HepG2 (cell line): ENCODE measurements around the gene SCRG1. TPM values are rescaled to one million over a fixed set of nuclear protein-coding genes. Genes with fewer than 3 reads are reported as not detected.
A peak's percentile ranks its signal among the peaks of the same experiment; 100 is the strongest.

Experiments used
- ATAC-seq: fragments of 200-7000 bp; cut with Tn5 transposase; 3 replicates; pipeline ENCODE4 v1.9.1; 2020; ENCODE audit warnings: mild to moderate bottlenecking, moderate library complexity
- BruUV-seq: library from RNA; stranded (reverse); fragments of 400-500 nt; replicated peaks from 2 replicates; lab custom pipeline; 2021; lab: Mats Ljungman, UMichigan
- CTCF ChIA-PET: fragments of 300-600 bp; formaldehyde crosslinking; extraction: SDS; loops from one replicate; lab custom pipeline; 2021; ENCODE audit warnings: low total read pairs, inconsistent platforms, low intra/inter-chr PET ratio; lab: Yijun Ruan, JAX
- POLR2A ChIA-PET: fragments of 350-600 bp; sonication (Branson Sonifier 250); formaldehyde crosslinking; loops from one replicate; lab custom pipeline; 2020; ENCODE audit warnings: antibody characterized with exemption, inconsistent platforms; lab: Yijun Ruan, JAX
- DNase-seq: peaks from one replicate; pipeline ENCODE4 v3.0.0-alpha.2; 2015; ENCODE audit warnings: low spot score
- FAIRE-seq: peaks from 3 replicates; lab custom pipeline; 2011; peaks lifted over from hg19 to GRCh38; lab: Jason Lieb, UNC
- H2AFZ ChIP-seq: one replicate; pipeline ENCODE4 v1.6.1; 2011; ENCODE audit warnings: low read length, inconsistent platforms
- H3K27ac ChIP-seq: fragments of 300-600 bp; 3 replicates; pipeline ENCODE4 v1.8.0; 2011; ENCODE audit warnings: mixed run types, mild to moderate bottlenecking, mixed read lengths, low read length, inconsistent platforms; ENCODE audit not compliant: insufficient read depth; ENCODE audit errors: extremely low read length
- H3K27me3 ChIP-seq, 2 experiments: fragments of 200-600 bp in 1 of 2; 2 replicates in 1 of 2; 3 replicates in 1 of 2; pipeline versions ENCODE4 v1.6.0 to v1.8.0; 2011; ENCODE audit warnings: low read length in 2 of 2, mild to moderate bottlenecking in 2 of 2, moderate library complexity in 2 of 2, inconsistent platforms in 1 of 2; ENCODE audit not compliant: insufficient read depth in 2 of 2, control insufficient read depth in 1 of 2
- H3K36me3 ChIP-seq, 2 experiments: fragments of 200-600 bp in 1 of 2; replicated peaks in 1 of 2; 2 replicates in 1 of 2; 3 replicates in 1 of 2; pipeline versions ENCODE4 v1.5.1 to v1.8.0; 2011; ENCODE audit warnings: low read length in 2 of 2, inconsistent platforms in 1 of 2; ENCODE audit not compliant: insufficient read depth in 2 of 2, control insufficient read depth in 1 of 2
- H3K4me1 ChIP-seq: 2 replicates; pipeline ENCODE4 v1.5.1; 2012; ENCODE audit warnings: low read length, inconsistent platforms; ENCODE audit not compliant: insufficient read depth
- H3K4me2 ChIP-seq: 2 replicates; pipeline ENCODE4 v1.6.0; 2011; ENCODE audit warnings: low read depth, low read length, inconsistent platforms
- H3K4me3 ChIP-seq, 3 experiments: fragments of 200-600 bp in 1 of 3; sonication (generic), shearing (Covaris generic) in 1 of 3; replicated peaks in 1 of 3; 2 replicates each; pipeline ENCODE4 v1.5.1; 2011 to 2016; ENCODE audit warnings: low read length in 3 of 3, inconsistent platforms in 2 of 3, low read depth in 2 of 3, mild to moderate bottlenecking in 2 of 3, control low read depth in 1 of 3, mixed read lengths in 1 of 3; ENCODE audit not compliant: insufficient read depth in 1 of 3
- H3K79me2 ChIP-seq: one replicate; pipeline ENCODE4 v1.6.1; 2011; ENCODE audit warnings: low read length, inconsistent platforms; ENCODE audit not compliant: insufficient read depth
- H3K9ac ChIP-seq: 2 replicates; pipeline ENCODE4 v1.6.0; 2011; ENCODE audit warnings: mild to moderate bottlenecking, low read depth, low read length, inconsistent platforms; ENCODE audit not compliant: insufficient read depth
- H3K9me3 ChIP-seq: 2 replicates; pipeline ENCODE4 v1.5.1; 2012; ENCODE audit warnings: mild to moderate bottlenecking, low read length
- H4K20me1 ChIP-seq: 2 replicates; pipeline ENCODE4 v1.6.0; 2011; ENCODE audit warnings: inconsistent platforms, mild to moderate bottlenecking, low read length, moderate library complexity; ENCODE audit not compliant: insufficient read depth
- ARID4A ChIP-seq: sonication (generic); formaldehyde crosslinking; IDR thresholded peaks from 2 replicates; pipeline ENCODE4 v1.5.0; 2020; ENCODE audit warnings: mild to moderate bottlenecking, missing genetic modification reagents, borderline replicate concordance
- BHLHE40 ChIP-seq: IDR thresholded peaks from 2 replicates; pipeline ENCODE4 v1.6.1; 2011; ENCODE audit warnings: low read length, improper control_type of control experiment
- HNRNPL ChIP-seq: fragments of 200-400 bp; formaldehyde crosslinking; IDR thresholded peaks from 2 replicates; pipeline ENCODE4 v1.6.1; 2017; ENCODE audit warnings: mild to moderate bottlenecking, low read depth, low read length
- MAFK ChIP-seq, 2 experiments: IDR thresholded peaks in 1 of 2; conservative IDR thresholded peaks in 1 of 2; 2 replicates each; pipeline ENCODE4 v1.6.1; 2011; ENCODE audit warnings: improper control_type of control experiment in 2 of 2, low read length in 2 of 2
- MAZ ChIP-seq, 2 experiments: sonication (generic) in 1 of 2; formaldehyde crosslinking in 1 of 2; IDR thresholded peaks; 2 replicates each; pipeline versions ENCODE4 v1.5.0 to v1.6.1; 2012 to 2020; ENCODE audit warnings: low read depth in 2 of 2, mild to moderate bottlenecking in 2 of 2, borderline replicate concordance in 1 of 2, improper control_type of control experiment in 1 of 2, low read length in 1 of 2, missing genetic modification reagents in 1 of 2, moderate library complexity in 1 of 2
- SPEN ChIP-seq: sonication (generic); formaldehyde crosslinking; IDR thresholded peaks from 2 replicates; pipeline ENCODE4 v1.5.1; 2020; ENCODE audit warnings: low read depth, mild to moderate bottlenecking, missing genetic modification reagents
- ZFP36L2 ChIP-seq: sonication (generic); formaldehyde crosslinking; IDR thresholded peaks from 2 replicates; pipeline ENCODE4 v1.4.0; 2020; ENCODE audit warnings: missing genetic modification reagents
- ZNF124 ChIP-seq: sonication (generic); formaldehyde crosslinking; IDR thresholded peaks from 2 replicates; pipeline ENCODE4 v1.4.0; 2020; ENCODE audit warnings: missing genetic modification reagents
- ZNF264 ChIP-seq: sonication (generic); formaldehyde crosslinking; IDR thresholded peaks from 2 replicates; pipeline ENCODE4 v1.4.0; 2020; ENCODE audit warnings: missing genetic modification reagents
- ZNF276 ChIP-seq: sonication (generic); formaldehyde crosslinking; IDR thresholded peaks from 2 replicates; pipeline ENCODE4 v1.4.0; 2020; ENCODE audit warnings: mild to moderate bottlenecking, low read depth, missing genetic modification reagents
- ZNF337 ChIP-seq: sonication (generic); formaldehyde crosslinking; IDR thresholded peaks from 2 replicates; pipeline ENCODE4 v1.5.1; 2020; ENCODE audit warnings: missing genetic modification reagents, low read depth, mild to moderate bottlenecking, borderline replicate concordance
- ZNF674 ChIP-seq: sonication (generic); formaldehyde crosslinking; IDR thresholded peaks from 2 replicates; pipeline ENCODE4 v1.5.0; 2020; ENCODE audit warnings: low read depth, mild to moderate bottlenecking, missing genetic modification reagents
- ZNF792 ChIP-seq: IDR thresholded peaks from 2 replicates; pipeline ENCODE4 v1.6.1; 2016
- WGBS: methylation state at CpG from one replicate; pipeline ENCODE4 v1.1.6; 2017; ENCODE audit warnings: low lambda C conversion rate; 5-methylcytosine and 5-hydroxymethylcytosine counted together
- in situ Hi-C: cut with HindIII; loops from 2 replicates; pipeline ENCODE4 v1.10.0; 2017; ENCODE audit warnings: low pct_unique_long_range_greater_than_20kb; ENCODE audit not compliant: extremely low pct_ligation_motif_present
- intact Hi-C: fragments of 100-400 bp; cut with micrococcal nuclease; formaldehyde crosslinking; loops from one replicate; pipeline ENCODE4 v1.10.0; 2022; ENCODE audit not compliant: unreplicated experiment
- polyA plus RNA-seq, 8 experiments: library from polyadenylated mRNA; depleted of rRNA in 3 of 8; stranded (reverse) in 7 of 8; unstranded in 1 of 8; fragments of >200 nt; fragmentation: Illumina TruSeq in 4 of 8; extraction: Trizol in 4 of 8; gene quantifications; 2 replicates each; pipeline versions ENCODE4 v1.2.1 to v1.2.3, GENCODE V29; 2011 to 2016; ENCODE audit warnings: low read depth in 4 of 8, missing spikeins in 1 of 8, mixed read lengths in 1 of 8; ENCODE audit not compliant: insufficient read depth in 1 of 8
- total RNA-seq, 5 experiments: library from RNA; depleted of rRNA; stranded (reverse); fragments of >200 nt; fragmentation: Illumina TruSeq; extraction: Trizol; gene quantifications; 2 replicates each; pipeline ENCODE4 v1.2.3, GENCODE V29; 2016; ENCODE audit warnings: low read depth in 1 of 5
- TF ChIP-seq, protein P1 (sequence below): sonication (generic); formaldehyde crosslinking; conservative IDR thresholded peaks from 2 replicates; pipeline ENCODE4 v1.4.0; 2020; ENCODE audit warnings: missing genetic modification reagents

SCRG1 gene
- total and polyA plus RNA-seq, 2 of the 13 experiments (the other 11 are each of a cell fraction or from before 2014, with no cell fraction given) = not detected

- TF ChIP-seq, protein P1, sequence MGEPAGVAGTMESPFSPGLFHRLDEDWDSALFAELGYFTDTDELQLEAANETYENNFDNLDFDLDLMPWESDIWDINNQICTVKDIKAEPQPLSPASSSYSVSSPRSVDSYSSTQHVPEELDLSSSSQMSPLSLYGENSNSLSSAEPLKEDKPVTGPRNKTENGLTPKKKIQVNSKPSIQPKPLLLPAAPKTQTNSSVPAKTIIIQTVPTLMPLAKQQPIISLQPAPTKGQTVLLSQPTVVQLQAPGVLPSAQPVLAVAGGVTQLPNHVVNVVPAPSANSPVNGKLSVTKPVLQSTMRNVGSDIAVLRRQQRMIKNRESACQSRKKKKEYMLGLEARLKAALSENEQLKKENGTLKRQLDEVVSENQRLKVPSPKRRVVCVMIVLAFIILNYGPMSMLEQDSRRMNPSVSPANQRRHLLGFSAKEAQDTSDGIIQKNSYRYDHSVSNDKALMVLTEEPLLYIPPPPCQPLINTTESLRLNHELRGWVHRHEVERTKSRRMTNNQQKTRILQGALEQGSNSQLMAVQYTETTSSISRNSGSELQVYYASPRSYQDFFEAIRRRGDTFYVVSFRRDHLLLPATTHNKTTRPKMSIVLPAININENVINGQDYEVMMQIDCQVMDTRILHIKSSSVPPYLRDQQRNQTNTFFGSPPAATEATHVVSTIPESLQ = no peak
- TF ChIP-seq ZNF337 (CRISPR knock-in tag) (no peak), ZNF124 (CRISPR knock-in tag) (no peak), HNRNPL (no peak), ZNF264 (CRISPR knock-in tag) (no peak), SPEN (no peak)
These were observed 12.2 kb downstream of the SCRG1 start (continued) for GRCh38 chr4:173386751-173387150.

- ATAC-seq (no peak), FAIRE-seq (no peak), DNase-seq (no peak)
- CTCF ChIA-PET = no interaction called here
- 93% methylated on average over 4 of the region's 4 CpGs for WGBS
- Histone ChIP-seq H3K36me3 (no peaks in the 10 kb centered on the region), H3K27me3 (no peaks in the 10 kb centered on the region), H4K20me1 (no peaks in the 10 kb centered on the region), H2AFZ (no peak overlapping the region), H3K4me1 (no peaks in the 10 kb centered on the region), H3K79me2 (no peaks in the 10 kb centered on the region), H3K4me3 (no peak overlapping the region), H3K27ac (no peak overlapping the region), H3K9me3 (no peaks in the 10 kb centered on the region), H3K4me2 (no peak overlapping the region), H3K9ac (no peak overlapping the region)
- intact Hi-C loops (no loop called here), in situ Hi-C loops (no loop called here)
- TF ChIP-seq ZNF674 (CRISPR knock-in tag) (no peak), ZFP36L2 (CRISPR knock-in tag) (no peak), ZNF276 (no peak), ZNF792 (no peak), ARID4A (CRISPR knock-in tag) (no peak), MAZ (IDR thresholded peaks at IDR 0.05; ENCODE audit: borderline replicate concordance, low read depth, low read length) (no peak), MAZ (CRISPR knock-in tag; IDR thresholded peaks at IDR 0.05; ENCODE audit: low read depth) (no peak), BHLHE40 (no peak), MAFK (conservative IDR thresholded peaks at IDR 0.05 in 1 of 2, IDR thresholded peaks at IDR 0.05 in 1 of 2; ENCODE audit: low read length in 2 of 2) (peak in 1 of 2 experiments; percentile 30; a peak in 1 of 4 replicates)
- BruUV-seq = no TSS peak
- POLR2A ChIA-PET = no interaction called here
These were observed 16.6 kb downstream of the SCRG1 start for GRCh38 chr4:173382349-173382748.
